H1 (cell line): ENCODE results near the gene TMEM271. TPM values are rescaled to one million over a fixed set of nuclear protein-coding genes. Genes with fewer than 3 reads are reported as not detected.

Experiments
- BACH1 ChIP-seq: IDR thresholded peaks from 2 replicates; pipeline ENCODE4 v1.6.1; 2012; ENCODE audit warnings: low read length, improper control_type of control experiment
- CEBPB ChIP-seq: IDR thresholded peaks from 2 replicates; pipeline ENCODE4 v1.6.1; 2012; ENCODE audit warnings: low read depth, low read length
- CREB1 ChIP-seq: IDR thresholded peaks from 2 replicates; pipeline ENCODE4 v1.6.1; 2012; ENCODE audit warnings: inconsistent platforms
- GABPA ChIP-seq: IDR thresholded peaks from 2 replicates; pipeline ENCODE4 v1.6.1; 2011; ENCODE audit warnings: mild to moderate bottlenecking, low read length, moderate library complexity, borderline replicate concordance; ENCODE audit not compliant: insufficient read depth
- JUN ChIP-seq: IDR thresholded peaks from 2 replicates; pipeline ENCODE4 v1.6.1; 2011; ENCODE audit warnings: low read depth, mild to moderate bottlenecking, improper control_type of control experiment, low read length
- RFX5 ChIP-seq: IDR thresholded peaks from 2 replicates; pipeline ENCODE4 v1.6.1; 2011; ENCODE audit warnings: low read depth, low read length, improper control_type of control experiment, borderline replicate concordance
- SIN3A ChIP-seq, 2 experiments: IDR thresholded peaks in 1 of 2; conservative IDR thresholded peaks in 1 of 2; 2 replicates each; pipeline ENCODE4 v1.6.1; 2011 to 2012; ENCODE audit warnings: low read length in 2 of 2, improper control_type of control experiment in 1 of 2, low read depth in 1 of 2, mild to moderate bottlenecking in 1 of 2
- TBP ChIP-seq: IDR thresholded peaks from 2 replicates; pipeline ENCODE4 v1.6.1; 2011; ENCODE audit warnings: low read depth, low read length, improper control_type of control experiment
- polyA plus RNA-seq, 7 experiments: library from polyadenylated mRNA; depleted of rRNA in 3 of 7; stranded (reverse) in 5 of 7; unstranded in 2 of 7; fragments of >200 nt in 5 of 7; fragments of 200-250 nt in 2 of 7; gene quantifications; 1 replicate in 5 of 7; 2 replicates in 1 of 7; 4 replicates in 1 of 7; pipeline versions ENCODE4 v1.2.1 to v1.2.3, GENCODE V29; 2011 to 2013; ENCODE audit warnings: missing spikeins in 2 of 7, mixed read lengths in 2 of 7
- total RNA-seq: library from RNA; stranded (reverse); fragmentation: NEBNext Ultra II Directional; extraction: Animal tissue kit (Norgen Biotek cat#: 25700); gene quantifications from 2 replicates; pipeline ENCODE4 v1.2.1, GENCODE V29; 2021
- TF ChIP-seq, protein P1 (sequence below): fragments of 300-600 bp; sonication (generic); IDR thresholded peaks from 2 replicates; pipeline ENCODE4 v1.7.1; 2012; ENCODE audit warnings: low read length, moderate library complexity, mild to moderate bottlenecking, inconsistent platforms; ENCODE audit not compliant: insufficient replicate concordance

Gene TMEM271
- total and polyA plus RNA-seq, 2 of the 8 experiments (the other 6 are each of a cell fraction or from before 2014, with no cell fraction given): 0.08 to 0.35 TPM

DNA sequence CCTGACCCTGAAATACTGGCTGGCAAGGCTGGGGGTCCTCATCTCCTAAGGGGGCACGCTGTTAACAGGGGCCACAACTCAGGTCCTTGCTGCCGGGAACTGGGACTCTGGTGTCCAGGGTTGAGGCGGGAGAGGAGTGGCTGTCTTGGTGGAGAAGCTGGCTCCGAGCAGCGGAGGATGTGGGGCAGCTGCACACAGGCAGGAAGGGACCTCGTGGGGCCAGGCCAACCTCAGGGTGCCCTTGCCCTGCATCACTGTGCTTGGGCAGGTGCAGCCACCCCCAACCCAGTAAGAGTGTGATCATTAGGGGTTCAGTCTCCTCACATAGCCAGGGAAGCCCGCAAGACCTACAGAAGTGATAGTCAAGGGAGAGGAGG is 36.6 kb upstream of the TMEM271 start (continued):
- TF ChIP-seq, protein P1, sequence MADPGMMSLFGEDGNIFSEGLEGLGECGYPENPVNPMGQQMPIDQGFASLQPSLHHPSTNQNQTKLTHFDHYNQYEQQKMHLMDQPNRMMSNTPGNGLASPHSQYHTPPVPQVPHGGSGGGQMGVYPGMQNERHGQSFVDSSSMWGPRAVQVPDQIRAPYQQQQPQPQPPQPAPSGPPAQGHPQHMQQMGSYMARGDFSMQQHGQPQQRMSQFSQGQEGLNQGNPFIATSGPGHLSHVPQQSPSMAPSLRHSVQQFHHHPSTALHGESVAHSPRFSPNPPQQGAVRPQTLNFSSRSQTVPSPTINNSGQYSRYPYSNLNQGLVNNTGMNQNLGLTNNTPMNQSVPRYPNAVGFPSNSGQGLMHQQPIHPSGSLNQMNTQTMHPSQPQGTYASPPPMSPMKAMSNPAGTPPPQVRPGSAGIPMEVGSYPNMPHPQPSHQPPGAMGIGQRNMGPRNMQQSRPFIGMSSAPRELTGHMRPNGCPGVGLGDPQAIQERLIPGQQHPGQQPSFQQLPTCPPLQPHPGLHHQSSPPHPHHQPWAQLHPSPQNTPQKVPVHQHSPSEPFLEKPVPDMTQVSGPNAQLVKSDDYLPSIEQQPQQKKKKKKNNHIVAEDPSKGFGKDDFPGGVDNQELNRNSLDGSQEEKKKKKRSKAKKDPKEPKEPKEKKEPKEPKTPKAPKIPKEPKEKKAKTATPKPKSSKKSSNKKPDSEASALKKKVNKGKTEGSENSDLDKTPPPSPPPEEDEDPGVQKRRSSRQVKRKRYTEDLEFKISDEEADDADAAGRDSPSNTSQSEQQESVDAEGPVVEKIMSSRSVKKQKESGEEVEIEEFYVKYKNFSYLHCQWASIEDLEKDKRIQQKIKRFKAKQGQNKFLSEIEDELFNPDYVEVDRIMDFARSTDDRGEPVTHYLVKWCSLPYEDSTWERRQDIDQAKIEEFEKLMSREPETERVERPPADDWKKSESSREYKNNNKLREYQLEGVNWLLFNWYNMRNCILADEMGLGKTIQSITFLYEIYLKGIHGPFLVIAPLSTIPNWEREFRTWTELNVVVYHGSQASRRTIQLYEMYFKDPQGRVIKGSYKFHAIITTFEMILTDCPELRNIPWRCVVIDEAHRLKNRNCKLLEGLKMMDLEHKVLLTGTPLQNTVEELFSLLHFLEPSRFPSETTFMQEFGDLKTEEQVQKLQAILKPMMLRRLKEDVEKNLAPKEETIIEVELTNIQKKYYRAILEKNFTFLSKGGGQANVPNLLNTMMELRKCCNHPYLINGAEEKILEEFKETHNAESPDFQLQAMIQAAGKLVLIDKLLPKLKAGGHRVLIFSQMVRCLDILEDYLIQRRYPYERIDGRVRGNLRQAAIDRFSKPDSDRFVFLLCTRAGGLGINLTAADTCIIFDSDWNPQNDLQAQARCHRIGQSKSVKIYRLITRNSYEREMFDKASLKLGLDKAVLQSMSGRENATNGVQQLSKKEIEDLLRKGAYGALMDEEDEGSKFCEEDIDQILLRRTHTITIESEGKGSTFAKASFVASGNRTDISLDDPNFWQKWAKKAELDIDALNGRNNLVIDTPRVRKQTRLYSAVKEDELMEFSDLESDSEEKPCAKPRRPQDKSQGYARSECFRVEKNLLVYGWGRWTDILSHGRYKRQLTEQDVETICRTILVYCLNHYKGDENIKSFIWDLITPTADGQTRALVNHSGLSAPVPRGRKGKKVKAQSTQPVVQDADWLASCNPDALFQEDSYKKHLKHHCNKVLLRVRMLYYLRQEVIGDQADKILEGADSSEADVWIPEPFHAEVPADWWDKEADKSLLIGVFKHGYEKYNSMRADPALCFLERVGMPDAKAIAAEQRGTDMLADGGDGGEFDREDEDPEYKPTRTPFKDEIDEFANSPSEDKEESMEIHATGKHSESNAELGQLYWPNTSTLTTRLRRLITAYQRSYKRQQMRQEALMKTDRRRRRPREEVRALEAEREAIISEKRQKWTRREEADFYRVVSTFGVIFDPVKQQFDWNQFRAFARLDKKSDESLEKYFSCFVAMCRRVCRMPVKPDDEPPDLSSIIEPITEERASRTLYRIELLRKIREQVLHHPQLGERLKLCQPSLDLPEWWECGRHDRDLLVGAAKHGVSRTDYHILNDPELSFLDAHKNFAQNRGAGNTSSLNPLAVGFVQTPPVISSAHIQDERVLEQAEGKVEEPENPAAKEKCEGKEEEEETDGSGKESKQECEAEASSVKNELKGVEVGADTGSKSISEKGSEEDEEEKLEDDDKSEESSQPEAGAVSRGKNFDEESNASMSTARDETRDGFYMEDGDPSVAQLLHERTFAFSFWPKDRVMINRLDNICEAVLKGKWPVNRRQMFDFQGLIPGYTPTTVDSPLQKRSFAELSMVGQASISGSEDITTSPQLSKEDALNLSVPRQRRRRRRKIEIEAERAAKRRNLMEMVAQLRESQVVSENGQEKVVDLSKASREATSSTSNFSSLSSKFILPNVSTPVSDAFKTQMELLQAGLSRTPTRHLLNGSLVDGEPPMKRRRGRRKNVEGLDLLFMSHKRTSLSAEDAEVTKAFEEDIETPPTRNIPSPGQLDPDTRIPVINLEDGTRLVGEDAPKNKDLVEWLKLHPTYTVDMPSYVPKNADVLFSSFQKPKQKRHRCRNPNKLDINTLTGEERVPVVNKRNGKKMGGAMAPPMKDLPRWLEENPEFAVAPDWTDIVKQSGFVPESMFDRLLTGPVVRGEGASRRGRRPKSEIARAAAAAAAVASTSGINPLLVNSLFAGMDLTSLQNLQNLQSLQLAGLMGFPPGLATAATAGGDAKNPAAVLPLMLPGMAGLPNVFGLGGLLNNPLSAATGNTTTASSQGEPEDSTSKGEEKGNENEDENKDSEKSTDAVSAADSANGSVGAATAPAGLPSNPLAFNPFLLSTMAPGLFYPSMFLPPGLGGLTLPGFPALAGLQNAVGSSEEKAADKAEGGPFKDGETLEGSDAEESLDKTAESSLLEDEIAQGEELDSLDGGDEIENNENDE: no peak
- TF ChIP-seq SIN3A (conservative IDR thresholded peaks at IDR 0.05 in 1 of 2, IDR thresholded peaks at IDR 0.05 in 1 of 2; ENCODE audit: low read depth in 1 of 2, low read length in 2 of 2) (no peak), GABPA (no peak), RFX5 (no peak), JUN (no peak), TBP (no peak), BACH1 (no peak), CREB1 (no peak), CEBPB (no peak)
- TF ChIP-seq, all 59 proteins: peak for 0
